Cerebellar nuclear complex (tissue), 1 donor: ENCODE results near the gene APOC3.

ENCODE experiments used
- DNase-seq, 2 experiments: peaks; one replicate each; lab custom pipeline; 2025; lab: John Stamatoyannopoulos, UW

Gene APOC3

GRCh38 chr11:116874251-116874650, 44.5 kb downstream of the APOC3 start:
- DNase-seq: no peak

GRCh38 chr11:116875194-116875593, 45.5 kb downstream of the APOC3 start:
- DNase-seq: no peak

GRCh38 chr11:116876656-116877055, 46.9 kb downstream of the APOC3 start:
- no peak for DNase-seq

GRCh38 chr11:116879800-116880625, 50.3 kb downstream of the APOC3 start:
- no peak for DNase-seq

GRCh38 chr11:116881143-116881542, 51.4 kb downstream of the APOC3 start:
- peak in 1 of 2 experiments; percentile 22 for DNase-seq

GRCh38 chr11:116882386-116882785, 52.7 kb downstream of the APOC3 start:
- DNase-seq: no peak
